Tibial nerve (tissue), 4 donors: ENCODE data around the gene SPRYD3. TPM values are rescaled to one million over a fixed set of nuclear protein-coding genes. Genes with fewer than 3 reads are reported as not detected.

ENCODE experiments used
- DNase-seq, 2 donors: peaks; one replicate each; pipeline ENCODE4 v3.0.0-alpha.2; 2019; ENCODE audit warnings: low spot score in 2 of 2
- H3K27ac ChIP-seq, 4 donors: fragments of 200-600 bp; sonication (generic) in 3 of 4; one replicate each; pipeline ENCODE4 v1.5.1; 2017 to 2019; ENCODE audit warnings: mild to moderate bottlenecking in 1 of 4
- H3K27me3 ChIP-seq, 2 donors: fragments of 200-600 bp; sonication (generic) in 1 of 2; one replicate each; pipeline versions ENCODE4 v1.5.1 to v1.6.0; 2017 to 2019
- H3K36me3 ChIP-seq, 3 donors: fragments of 200-600 bp; sonication (generic); one replicate each; pipeline ENCODE4 v1.5.1; 2018 to 2019
- H3K4me1 ChIP-seq, 4 donors: fragments of 200-600 bp; sonication (generic) in 3 of 4; one replicate each; pipeline ENCODE4 v1.5.1; 2017 to 2019
- H3K4me3 ChIP-seq, 4 donors: fragments of 200-600 bp; sonication (generic) in 3 of 4; one replicate each; pipeline ENCODE4 v1.5.1; 2017 to 2019; ENCODE audit warnings: mild to moderate bottlenecking in 1 of 4, moderate library complexity in 1 of 4
- H3K9me3 ChIP-seq, 4 donors: fragments of 200-600 bp; sonication (generic) in 3 of 4; one replicate each; pipeline ENCODE4 v1.5.1; 2017 to 2019
- EP300 ChIP-seq, 2 donors: sonication (generic); formaldehyde crosslinking; IDR thresholded peaks; one replicate each; pipeline ENCODE4 v1.6.1; 2017; ENCODE audit warnings: antibody characterized with exemption in 2 of 2, mild to moderate bottlenecking in 1 of 2
- POLR2A ChIP-seq, 2 donors: fragments of 450-650 bp; IDR thresholded peaks; one replicate each; pipeline ENCODE4 v1.6.1; 2017; ENCODE audit warnings: antibody characterized with exemption in 2 of 2, mild to moderate bottlenecking in 2 of 2, moderate library complexity in 2 of 2
- WGBS, 2 donors: methylation state at CpG; one replicate each; pipeline ENCODE4 v1.1.5; 2018; 5-methylcytosine and 5-hydroxymethylcytosine counted together
- total RNA-seq, 4 donors: library from RNA; depleted of rRNA; stranded (reverse); fragments of >200 nt; gene quantifications; one replicate each; pipeline ENCODE4 v1.1.0, GENCODE V29; 2016
- TF ChIP-seq, protein P1 (sequence below), 5 experiments: fragments of 200-600 bp in 3 of 5; fragments of 450-650 bp in 2 of 5; sonication (generic) in 3 of 5; IDR thresholded peaks; one replicate each; pipeline ENCODE4 v1.5.1; 2016 to 2019; ENCODE audit warnings: antibody characterized with exemption in 5 of 5, mild to moderate bottlenecking in 3 of 5, moderate library complexity in 2 of 5

Gene SPRYD3
- total RNA-seq, 4 donors from 2014 or later = 51.8 to 57.0 (median 54.3) TPM

DNA sequence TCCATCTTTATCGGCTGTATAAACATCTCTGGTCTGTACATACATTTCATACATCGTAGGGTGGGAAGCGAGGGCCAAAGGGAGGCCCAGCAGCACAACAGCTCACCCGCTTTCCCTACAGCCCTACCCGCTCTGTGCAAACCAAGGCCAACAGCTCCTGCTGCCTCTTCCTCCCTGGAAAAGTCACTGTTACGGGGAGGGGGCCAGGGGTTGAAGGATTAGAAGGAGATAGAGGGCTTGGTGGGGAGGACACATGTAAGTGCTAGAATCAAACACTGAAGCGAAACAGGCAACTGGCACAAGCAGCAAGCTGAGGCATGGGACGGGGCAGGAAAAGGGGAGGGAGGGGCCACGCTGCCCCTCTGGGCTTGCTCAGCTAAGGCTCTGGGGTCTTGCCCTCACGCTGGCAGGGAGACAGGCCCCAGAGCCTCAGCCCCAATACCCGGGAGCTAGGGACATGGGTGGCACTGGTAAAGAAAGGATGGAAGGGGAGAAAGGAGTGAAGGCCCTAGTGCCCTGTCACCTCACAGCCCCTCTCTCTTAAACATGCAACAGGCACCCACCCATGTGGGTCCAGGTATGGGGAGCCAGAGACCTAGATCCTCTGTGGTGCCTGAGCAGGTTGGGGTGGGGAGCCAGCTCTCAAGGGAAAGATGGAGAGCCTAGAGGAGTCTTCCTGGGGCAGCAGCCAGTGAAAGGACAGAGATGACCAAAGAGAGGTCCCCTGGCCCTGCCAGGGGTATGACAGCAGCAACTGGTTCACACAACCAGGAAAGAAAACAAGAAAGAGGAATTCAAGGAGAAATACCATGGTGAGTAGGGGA, 14.4 kb downstream of the SPRYD3 start:
- no peak for TF ChIP-seq POLR2A (IDR thresholded peaks at IDR 0.05)
- TF ChIP-seq, protein P1, sequence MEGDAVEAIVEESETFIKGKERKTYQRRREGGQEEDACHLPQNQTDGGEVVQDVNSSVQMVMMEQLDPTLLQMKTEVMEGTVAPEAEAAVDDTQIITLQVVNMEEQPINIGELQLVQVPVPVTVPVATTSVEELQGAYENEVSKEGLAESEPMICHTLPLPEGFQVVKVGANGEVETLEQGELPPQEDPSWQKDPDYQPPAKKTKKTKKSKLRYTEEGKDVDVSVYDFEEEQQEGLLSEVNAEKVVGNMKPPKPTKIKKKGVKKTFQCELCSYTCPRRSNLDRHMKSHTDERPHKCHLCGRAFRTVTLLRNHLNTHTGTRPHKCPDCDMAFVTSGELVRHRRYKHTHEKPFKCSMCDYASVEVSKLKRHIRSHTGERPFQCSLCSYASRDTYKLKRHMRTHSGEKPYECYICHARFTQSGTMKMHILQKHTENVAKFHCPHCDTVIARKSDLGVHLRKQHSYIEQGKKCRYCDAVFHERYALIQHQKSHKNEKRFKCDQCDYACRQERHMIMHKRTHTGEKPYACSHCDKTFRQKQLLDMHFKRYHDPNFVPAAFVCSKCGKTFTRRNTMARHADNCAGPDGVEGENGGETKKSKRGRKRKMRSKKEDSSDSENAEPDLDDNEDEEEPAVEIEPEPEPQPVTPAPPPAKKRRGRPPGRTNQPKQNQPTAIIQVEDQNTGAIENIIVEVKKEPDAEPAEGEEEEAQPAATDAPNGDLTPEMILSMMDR (IDR thresholded peaks at IDR 0.05) = no peak
- no peak for TF ChIP-seq EP300 (IDR thresholded peaks at IDR 0.05)
- Histone ChIP-seq H3K27me3 (no peaks in the 10 kb centered on the region), H3K9me3 (no peaks in the 10 kb centered on the region), H3K27ac (peak overlapping the region; percentile 78 to 100 (median 89)), H3K4me1 (peaks cover 0 to 100% (median 72%) of the 10 kb centered on the region in 4 donors), H3K36me3 (peaks cover 3 to 84% (median 10%) of the 10 kb centered on the region in 3 donors), H3K4me3 (peak overlapping the region in 1 of 4 donors; percentile 42)
- DNase-seq = peak in 1 of 2 donors; percentile 16
- WGBS, 2 donors = 53 to 58% methylated on average over 11 of the region's 11 CpGs

DNA sequence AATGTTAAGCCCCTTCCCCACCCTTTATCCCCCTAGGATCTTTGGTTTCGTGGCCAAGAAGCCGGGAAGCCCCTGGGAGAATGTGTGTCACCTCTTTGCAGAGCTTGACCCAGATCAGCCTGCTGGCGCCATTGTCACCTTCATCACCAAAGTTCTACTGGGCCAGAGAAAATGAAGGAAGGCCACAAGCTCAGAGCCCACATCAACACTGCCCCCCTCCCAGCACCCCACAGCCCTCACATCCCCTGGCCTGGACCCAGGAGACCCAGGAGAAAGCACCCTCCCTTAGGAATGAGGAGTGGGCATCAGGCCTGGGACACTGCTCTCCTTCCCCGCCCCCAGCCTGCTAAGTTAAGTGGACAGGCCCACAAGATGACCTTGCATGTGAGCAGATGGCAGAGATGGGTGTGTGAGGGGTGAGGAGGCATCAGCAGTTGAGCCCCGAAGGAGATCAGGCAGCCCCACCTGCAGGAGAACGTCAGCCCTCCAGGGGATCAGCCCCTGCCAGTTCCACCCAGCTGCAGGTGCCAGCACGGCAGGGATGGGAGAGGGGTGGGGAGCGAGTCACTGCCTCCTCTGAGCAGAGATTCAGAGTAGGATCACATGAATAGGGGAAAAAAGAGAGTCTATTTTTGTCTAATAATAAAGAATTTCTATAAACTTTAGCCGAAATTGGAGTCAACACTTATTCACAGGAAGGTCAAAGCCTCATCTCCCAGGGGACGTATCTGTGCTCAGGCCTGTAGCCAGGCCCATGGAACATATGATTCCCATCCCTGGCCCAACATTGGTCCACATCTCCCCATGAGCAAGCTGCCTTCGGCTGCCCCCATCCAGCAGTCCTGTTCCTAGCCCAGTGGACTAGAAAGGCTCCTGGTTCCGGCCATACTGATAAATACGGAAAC, 15.2 kb downstream of the SPRYD3 start:
- peak; percentile 70 to 81 for DNase-seq
- Histone ChIP-seq H3K36me3 (peaks cover 3 to 89% (median 10%) of the 10 kb centered on the region in 3 donors), H3K9me3 (no peaks in the 10 kb centered on the region), H3K27ac (peak overlapping the region; percentile 78 to 100 (median 89)), H3K27me3 (no peaks in the 10 kb centered on the region), H3K4me1 (peaks cover 0 to 100% (median 66%) of the 10 kb centered on the region in 4 donors), H3K4me3 (peak overlapping the region in 1 of 4 donors; percentile 42)
- peak; percentile 47 to 88 for TF ChIP-seq EP300 (IDR thresholded peaks at IDR 0.05)
- TF ChIP-seq POLR2A (IDR thresholded peaks at IDR 0.05) = peak in 1 of 2 donors; percentile 39
- TF ChIP-seq, protein P1 (IDR thresholded peaks at IDR 0.05) = peak in 1 of 5 experiments; percentile 7
- 45 to 46% methylated on average over 13 of the region's 13 CpGs for WGBS, 2 donors

DNA sequence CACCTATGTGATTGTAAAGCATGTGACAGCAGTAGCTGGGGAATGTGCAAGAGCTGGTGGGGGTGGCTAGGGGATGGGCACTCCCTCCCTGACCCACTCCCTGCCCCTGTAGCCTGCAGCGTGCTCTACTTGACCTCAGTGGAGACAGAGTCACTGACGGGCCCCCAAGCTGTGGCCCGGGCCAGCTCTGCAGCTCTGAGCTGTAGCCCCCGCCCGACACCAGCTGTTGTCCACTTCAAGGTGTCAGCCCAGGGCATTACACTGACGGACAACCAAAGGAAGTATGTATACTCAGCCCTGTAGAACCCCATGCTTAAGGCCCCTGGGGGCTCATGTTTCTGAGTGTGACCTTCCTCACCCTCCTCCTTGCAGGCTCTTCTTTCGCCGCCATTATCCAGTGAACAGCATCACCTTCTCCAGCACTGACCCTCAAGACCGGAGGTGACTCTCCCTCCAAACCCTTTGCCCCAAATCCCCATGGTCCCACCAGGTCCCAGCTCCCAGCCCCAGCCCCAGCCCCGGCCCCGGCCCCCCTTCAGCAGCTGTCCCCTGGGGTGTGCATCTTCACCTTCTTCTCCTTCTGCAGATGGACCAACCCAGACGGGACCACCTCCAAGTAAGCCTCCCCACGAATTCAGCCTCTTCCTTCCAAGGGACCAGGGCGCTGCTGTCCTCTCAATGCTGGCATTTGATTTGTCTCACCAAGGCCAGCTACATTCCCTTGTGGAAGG, 16.0 kb downstream of the SPRYD3 start:
- H3K9me3 ChIP-seq = no peaks in the 10 kb centered on the region
- H3K27ac ChIP-seq = peak overlapping the region; percentile 32 to 100 (median 74)
- H3K27me3 ChIP-seq = no peaks in the 10 kb centered on the region
- H3K4me3 ChIP-seq = no peak overlapping the region
- H3K36me3 ChIP-seq = peaks cover 3 to 94% (median 10%) of the 10 kb centered on the region in 3 donors
- WGBS, 2 donors = 53 to 61% methylated on average over 14 of the region's 14 CpGs
- TF ChIP-seq, protein P1 (IDR thresholded peaks at IDR 0.05) = no peak
- TF ChIP-seq POLR2A (IDR thresholded peaks at IDR 0.05) (no peak), EP300 (IDR thresholded peaks at IDR 0.05) (peak in 1 of 2 donors; percentile 24)
- peak in 1 of 2 donors; percentile 14 for DNase-seq
- H3K4me1 ChIP-seq = peaks cover 0 to 100% (median 61%) of the 10 kb centered on the region in 4 donors

DNA sequence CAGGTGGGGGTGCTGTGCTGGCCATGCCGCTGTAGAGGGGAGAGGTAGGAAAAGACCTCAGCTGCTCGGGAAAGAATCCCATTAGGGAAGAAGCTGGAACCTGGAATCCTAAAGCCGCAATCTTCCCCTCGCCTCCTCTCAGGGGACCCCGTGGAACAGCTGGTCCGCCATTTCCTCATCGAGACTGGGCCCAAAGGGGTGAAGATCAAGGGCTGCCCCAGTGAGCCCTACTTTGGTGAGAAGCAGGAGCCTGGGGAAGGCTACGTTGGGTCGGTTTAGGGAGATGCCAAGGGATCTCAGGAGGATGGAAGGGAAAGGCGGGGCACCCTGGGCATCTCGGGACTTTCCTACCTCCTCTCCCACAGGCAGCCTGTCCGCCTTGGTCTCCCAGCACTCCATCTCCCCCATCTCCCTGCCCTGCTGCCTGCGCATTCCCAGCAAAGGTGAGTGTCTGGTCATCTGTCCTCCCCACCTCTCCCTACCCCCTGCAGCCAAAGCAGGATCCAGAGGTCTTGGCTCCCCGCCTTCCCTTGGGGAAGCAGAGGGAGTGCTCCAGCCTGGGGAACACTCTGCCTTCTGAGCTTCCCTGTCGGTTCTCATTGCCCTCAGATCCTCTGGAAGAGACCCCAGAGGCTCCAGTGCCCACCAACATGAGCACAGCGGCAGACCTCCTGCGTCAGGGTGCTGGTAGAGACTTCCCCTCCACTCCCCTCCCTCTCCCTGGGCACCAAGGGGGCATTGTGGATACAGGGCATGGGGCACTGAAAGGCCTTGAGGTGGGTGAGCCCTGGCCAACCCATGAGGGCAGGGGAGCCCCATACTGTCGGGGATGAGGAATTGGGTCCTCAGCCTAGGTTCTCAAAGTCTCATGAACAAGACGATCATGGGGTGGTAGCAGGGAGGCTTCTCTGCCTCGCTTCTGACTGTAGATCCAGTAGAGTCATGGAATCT, 16.9 kb downstream of the SPRYD3 start:
- H3K4me3 ChIP-seq = no peak overlapping the region
- peaks cover 6 to 94% (median 10%) of the 10 kb centered on the region in 3 donors for H3K36me3 ChIP-seq
- H3K9me3 ChIP-seq = no peaks in the 10 kb centered on the region
- H3K27me3 ChIP-seq = no peaks in the 10 kb centered on the region
- TF ChIP-seq EP300 (IDR thresholded peaks at IDR 0.05) = no peak
- no peak for TF ChIP-seq POLR2A (IDR thresholded peaks at IDR 0.05)
- TF ChIP-seq, protein P1 (IDR thresholded peaks at IDR 0.05) = no peak
- 63 to 72% methylated on average over 20 of the region's 20 CpGs for WGBS, 2 donors
- DNase-seq = peak in 1 of 2 donors; percentile 14
- peak overlapping the region; percentile 32 to 100 (median 74) for H3K27ac ChIP-seq
- peaks cover 0 to 100% (median 56%) of the 10 kb centered on the region in 4 donors for H3K4me1 ChIP-seq
